ENCODE measurements around the gene GRIN2C.

- TF ChIP-seq CTCF (conservative IDR thresholded peaks at IDR 0.05) (no peak), ZFX (IDR thresholded peaks at IDR 0.05) (no peak)
Measured at GRCh38 chr17:74822335-74822938, 37.2 kb downstream of the GRIN2C start.

Data from C4-2B (cell line).